ENCODE data around the gene LRRIQ3.

LRRIQ3 gene

GRCh38 chr1:74197657-74198552, at the start of gene LRRIQ3, which contains the start of gene FPGT:
TSS of gene LRRIQ3 (minus strand) at chr1:74198176. CDS start at chr1:74183684, 14,492 bp downstream.
TSS of gene FPGT (plus strand) at chr1:74198242. CDS start at chr1:74198279, 37 bp downstream.
- Histone ChIP-seq H3K27me3 (replicated peaks; ENCODE audit: control insufficient read depth, insufficient read depth, low read length) (no peaks in the 10 kb centered on the region), H3K4me3 (replicated peaks; ENCODE audit: low read depth, low read length) (peak within 1 kb of the TSS; percentile 90), H3K36me3 (ENCODE audit: control insufficient read depth, insufficient read depth, low read length) (no peaks in the 10 kb centered on the region)
- TF ChIP-seq CTCF (IDR thresholded peaks at IDR 0.05; ENCODE audit: insufficient read depth, low read length, poor library complexity, severe bottlenecking): no peak
- peak; percentile 97 for DNase-seq (ENCODE audit: extremely low read depth, insufficient read length)

GRCh38 chr1:74246315-74246714, 48.3 kb upstream of the LRRIQ3 start:
- no peaks in the 10 kb centered on the region for H3K27me3 ChIP-seq (replicated peaks; ENCODE audit: control insufficient read depth, insufficient read depth, low read length)
- no peaks in the 10 kb centered on the region for H3K36me3 ChIP-seq (ENCODE audit: control insufficient read depth, insufficient read depth, low read length)
- no peak for TF ChIP-seq CTCF (IDR thresholded peaks at IDR 0.05; ENCODE audit: insufficient read depth, low read length, poor library complexity, severe bottlenecking)
- H3K4me3 ChIP-seq (replicated peaks; ENCODE audit: low read depth, low read length): no peak overlapping the region
- no peak for DNase-seq (ENCODE audit: extremely low read depth, insufficient read length)

- DNase-seq (ENCODE audit: extremely low read depth, insufficient read length): no peak
- Histone ChIP-seq H3K4me3 (replicated peaks; ENCODE audit: low read depth, low read length) (no peak overlapping the region), H3K36me3 (ENCODE audit: control insufficient read depth, insufficient read depth, low read length) (no peaks in the 10 kb centered on the region)
Observed at GRCh38 chr1:74245168-74245772, 47.3 kb upstream of the LRRIQ3 start.

GRCh38 chr1:74237787-74238186, 39.8 kb upstream of the LRRIQ3 start:
- Histone ChIP-seq H3K36me3 (ENCODE audit: control insufficient read depth, insufficient read depth, low read length) (no peaks in the 10 kb centered on the region), H3K4me3 (replicated peaks; ENCODE audit: low read depth, low read length) (no peak overlapping the region), H3K27me3 (replicated peaks; ENCODE audit: control insufficient read depth, insufficient read depth, low read length) (no peaks in the 10 kb centered on the region)
- DNase-seq (ENCODE audit: extremely low read depth, insufficient read length): no peak
- TF ChIP-seq CTCF (IDR thresholded peaks at IDR 0.05; ENCODE audit: insufficient read depth, low read length, poor library complexity, severe bottlenecking): no peak

More at GRCh38 chr1:74245168-74245772, 47.3 kb upstream of the LRRIQ3 start:
- no peak for TF ChIP-seq CTCF (IDR thresholded peaks at IDR 0.05; ENCODE audit: insufficient read depth, low read length, poor library complexity, severe bottlenecking)
- no peaks in the 10 kb centered on the region for H3K27me3 ChIP-seq (replicated peaks; ENCODE audit: control insufficient read depth, insufficient read depth, low read length)

GRCh38 chr1:74237035-74237434, 39.1 kb upstream of the LRRIQ3 start:
- TF ChIP-seq CTCF (IDR thresholded peaks at IDR 0.05; ENCODE audit: insufficient read depth, low read length, poor library complexity, severe bottlenecking): no peak
- no peaks in the 10 kb centered on the region for H3K36me3 ChIP-seq (ENCODE audit: control insufficient read depth, insufficient read depth, low read length)
- H3K27me3 ChIP-seq (replicated peaks; ENCODE audit: control insufficient read depth, insufficient read depth, low read length): no peaks in the 10 kb centered on the region
- H3K4me3 ChIP-seq (replicated peaks; ENCODE audit: low read depth, low read length): no peak overlapping the region
- DNase-seq (ENCODE audit: extremely low read depth, insufficient read length): no peak

Measured in GM06990 (cell line).